Hematopoietic multipotent progenitor cell treated with erythropoietin and hydrocortisone succinate and interleukin-3 and kit ligand, for 8 days (in vitro differentiated cells): Measurements from ENCODE around the gene SFMBT2.

Source experiments
- DNase-seq: peaks from one replicate; pipeline ENCODE4 v3.0.0-alpha.2; 2015

The SFMBT2 gene

DNA sequence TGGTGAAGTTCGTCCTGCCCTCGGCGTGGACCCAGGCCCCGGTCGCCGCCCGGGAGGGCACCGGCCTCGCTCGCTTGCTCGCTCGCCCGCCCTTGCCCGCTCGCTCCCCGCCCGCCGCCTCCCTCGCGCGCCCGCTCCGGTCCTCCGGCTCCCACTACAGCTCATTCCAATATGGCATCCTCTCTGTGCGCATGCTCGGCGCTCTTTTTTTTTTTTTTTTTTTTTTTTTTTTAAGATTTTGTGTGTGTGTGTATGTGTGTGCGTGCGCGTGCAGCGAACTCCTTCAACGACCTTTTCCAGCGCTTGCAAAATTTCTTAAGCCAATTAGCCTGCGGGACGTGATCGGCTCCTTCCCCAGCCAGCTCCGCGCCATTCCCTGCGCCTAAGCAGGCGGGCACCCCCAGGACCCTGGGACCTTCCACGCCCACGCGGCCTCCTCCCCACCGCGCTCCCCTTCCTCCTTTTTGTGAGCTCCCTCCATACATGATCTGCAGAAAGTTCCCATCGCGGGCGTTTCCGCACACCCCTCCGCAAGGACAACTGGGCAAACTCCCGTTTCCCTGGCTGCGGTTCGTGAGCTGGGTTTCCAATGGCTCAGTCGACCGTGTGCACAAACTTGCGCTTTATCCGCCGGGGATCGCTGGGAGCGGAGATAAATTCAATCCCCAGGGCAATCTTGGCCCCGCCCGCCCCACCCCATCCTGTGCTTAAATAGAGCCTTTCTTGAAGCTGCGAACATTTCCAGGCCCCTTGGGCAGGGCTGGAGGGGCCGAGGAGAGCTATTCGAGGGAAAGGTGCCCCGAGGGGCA, at the start of gene SFMBT2:
Gene SFMBT2 (minus strand): TSS at position 173 of the 809 bp plus-strand sequence. CDS start 29,136 bp downstream, outside the sequence.
- peak; percentile 77 for DNase-seq

DNA sequence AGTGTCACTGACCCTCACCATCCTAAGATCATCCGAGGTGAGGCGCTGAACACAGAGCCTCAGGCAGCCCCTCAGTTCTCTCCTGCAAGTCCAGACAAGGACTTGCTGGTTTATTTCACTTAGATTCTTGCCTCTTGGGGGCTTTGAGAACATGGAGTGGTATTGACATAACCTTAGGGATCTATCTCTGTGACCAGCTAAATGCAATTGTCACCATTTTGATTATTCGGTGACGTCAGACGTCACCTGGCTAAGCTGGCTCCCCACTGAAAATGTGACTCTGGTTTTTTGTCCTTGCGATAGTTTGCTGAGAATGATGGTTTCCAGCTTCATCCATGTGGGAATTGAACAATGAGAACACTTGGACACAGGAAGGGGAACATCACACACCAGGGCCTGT, 49.2 kb upstream of the SFMBT2 start:
- DNase-seq: no peak

DNA sequence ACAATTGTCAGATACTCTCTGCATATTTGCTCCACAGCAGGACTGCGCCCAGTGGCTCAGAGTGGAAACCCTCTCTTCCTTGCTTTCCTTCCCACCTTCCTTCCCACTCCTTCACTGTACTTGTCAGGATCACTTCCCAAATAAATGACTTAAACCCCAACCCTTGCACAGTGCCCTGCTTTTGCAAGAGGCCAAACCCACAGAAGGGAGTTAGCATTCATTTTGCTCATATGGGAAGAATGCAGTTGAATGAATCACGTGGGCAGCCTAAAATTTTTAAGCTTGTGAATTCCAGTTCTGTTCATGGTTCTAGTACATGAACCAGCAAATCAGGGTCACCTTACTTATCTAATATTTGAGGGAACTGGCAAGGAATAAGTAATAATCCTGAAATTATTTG, 47.7 kb upstream of the SFMBT2 start:
- DNase-seq: no peak

DNA sequence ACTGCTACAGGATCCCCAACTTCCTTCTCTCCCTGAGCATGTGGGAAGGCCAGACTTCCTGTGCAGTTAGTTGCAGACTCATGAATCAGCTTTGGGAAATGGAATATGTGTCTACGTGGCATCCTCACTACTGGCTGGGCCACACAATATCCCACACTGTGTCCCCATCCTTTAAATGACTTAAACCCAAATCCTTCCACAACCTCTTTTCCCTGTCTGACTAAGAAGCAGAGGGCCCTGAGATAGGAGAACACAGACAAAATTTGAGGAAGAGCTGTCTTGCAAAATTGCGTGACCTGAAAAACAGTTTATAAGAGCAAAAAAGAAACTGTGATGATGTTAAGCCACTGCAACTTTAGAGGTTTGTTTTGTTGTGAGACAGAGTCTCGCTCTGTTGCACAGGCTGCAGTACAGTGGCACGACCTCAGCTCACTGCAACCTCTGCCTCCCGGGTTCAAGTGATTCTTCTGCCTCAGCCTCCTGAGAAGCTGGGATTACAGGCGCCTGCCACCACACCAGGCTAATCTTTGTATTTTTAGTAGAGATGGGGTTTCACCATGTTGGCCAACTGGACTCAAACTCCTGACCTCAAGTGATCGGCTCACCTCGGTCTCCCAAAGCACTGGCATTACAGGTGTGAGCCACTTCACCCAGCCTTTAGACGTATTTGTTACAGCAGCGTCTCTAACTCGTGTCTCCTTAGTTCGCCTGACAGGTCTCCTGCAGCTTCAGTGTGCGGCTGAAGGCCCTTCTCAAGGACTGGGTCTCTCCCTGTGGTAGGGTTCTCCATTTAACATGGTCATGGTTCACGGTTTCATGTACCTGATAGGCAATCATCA, 46.9 kb upstream of the SFMBT2 start:
- DNase-seq: no peak

DNA sequence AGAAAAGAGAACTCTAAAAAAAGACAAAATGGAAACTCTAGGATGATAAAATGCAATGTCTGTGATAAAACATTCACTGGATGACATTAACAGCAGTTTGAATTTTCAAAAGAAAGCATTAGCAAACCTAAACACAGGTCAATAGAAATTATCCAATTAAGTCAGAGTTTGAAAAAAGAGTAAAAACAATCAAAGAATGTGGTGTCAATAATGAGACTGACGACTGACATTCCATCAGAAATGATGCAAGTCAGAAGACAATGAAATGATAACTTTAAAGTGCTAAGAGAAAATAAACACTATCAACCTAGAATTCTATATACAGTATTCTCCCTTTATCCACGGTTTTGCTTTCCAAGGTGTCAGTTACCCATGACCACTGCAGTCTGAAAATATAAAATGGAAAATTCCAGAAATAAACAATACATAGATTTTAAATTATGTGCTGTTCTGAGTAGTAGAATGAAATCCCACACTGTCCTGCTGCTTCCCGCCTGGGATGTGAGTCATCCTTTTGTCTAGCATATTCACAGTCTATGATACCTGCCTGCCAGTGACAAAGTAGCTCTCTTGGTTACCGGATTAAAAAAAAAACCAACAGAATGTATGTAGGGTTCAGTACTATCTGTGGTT, 38.3 kb upstream of the SFMBT2 start:
- no peak for DNase-seq

DNA sequence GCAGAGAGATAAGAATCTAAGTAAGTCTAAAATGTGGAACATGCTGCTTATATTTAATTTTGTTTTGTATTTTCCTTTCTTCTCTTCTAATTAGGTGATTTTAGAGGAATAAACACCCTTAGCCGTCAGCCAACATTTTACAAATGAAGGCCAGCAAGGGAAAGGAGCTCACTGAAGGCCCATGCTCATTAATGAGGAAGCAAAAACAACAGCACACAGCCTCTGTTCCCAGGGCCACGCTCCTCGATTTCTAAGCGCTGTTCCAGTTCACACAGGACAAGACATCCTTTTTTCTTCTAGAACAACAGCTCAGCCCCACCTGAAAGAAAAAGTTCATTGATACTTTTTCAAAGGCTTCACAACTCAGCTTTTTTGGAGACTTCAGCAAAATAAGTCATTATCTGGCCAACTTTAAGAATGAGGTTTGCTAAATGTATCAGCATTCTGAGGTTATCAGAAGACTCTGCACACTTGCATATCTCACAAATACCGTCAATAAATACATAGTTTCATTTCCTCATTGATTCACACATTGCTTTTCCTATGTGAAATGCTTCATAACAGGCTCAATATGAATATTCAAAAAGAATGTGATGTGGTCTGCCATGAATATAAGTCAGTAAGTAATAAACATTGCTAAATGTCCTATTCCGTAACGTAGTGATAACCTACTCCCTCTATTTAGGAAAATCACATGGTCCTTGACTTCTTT, 34.8 kb upstream of the SFMBT2 start:
- DNase-seq: no peak

DNA sequence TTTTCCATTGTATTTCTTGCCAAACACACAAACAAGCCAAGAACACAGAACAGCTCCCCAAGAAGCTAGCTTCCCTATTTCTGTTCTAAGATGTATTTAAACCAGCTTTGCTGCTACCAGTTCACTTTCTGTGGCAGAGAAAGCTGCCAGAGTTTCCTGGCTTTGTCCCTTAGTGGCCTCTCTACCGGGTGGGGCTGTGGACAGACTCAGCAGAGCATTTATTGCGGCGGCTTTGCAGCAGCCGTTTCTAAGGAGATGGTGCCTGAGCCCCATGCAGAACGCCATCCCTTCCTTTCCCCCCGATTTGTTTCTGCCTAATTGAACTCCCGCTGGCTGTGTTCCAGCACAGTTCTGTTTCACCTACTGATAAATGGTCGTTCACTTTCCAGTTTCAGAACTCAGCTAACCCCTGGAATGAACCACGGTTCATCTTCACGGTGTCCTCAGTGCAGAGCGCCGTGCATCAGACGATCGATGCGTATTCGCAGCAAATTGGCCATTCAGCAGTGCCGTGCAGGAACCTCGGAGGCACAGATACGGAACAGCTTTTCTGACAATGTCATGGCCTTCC, 33.8 kb upstream of the SFMBT2 start:
- peak; percentile 2 for DNase-seq

DNA sequence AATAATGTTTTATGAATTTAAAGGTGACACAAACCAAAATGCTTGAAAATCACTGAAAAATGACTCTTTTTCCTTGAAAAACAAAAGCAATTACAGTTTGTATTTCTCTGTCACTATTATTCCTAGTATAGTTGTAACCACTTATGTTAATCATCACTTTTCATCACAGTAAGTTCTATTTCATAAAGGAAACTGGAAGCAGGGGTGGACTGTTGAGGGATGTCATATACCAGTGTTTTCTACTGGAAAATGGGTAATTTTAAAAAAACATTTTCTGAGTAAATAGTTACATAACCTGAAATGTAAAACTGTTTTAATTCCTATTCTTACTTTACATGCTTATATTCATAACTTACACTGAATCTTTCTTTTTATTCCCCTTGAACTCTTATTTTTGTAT, 32.2 kb upstream of the SFMBT2 start:
- DNase-seq: no peak

DNA sequence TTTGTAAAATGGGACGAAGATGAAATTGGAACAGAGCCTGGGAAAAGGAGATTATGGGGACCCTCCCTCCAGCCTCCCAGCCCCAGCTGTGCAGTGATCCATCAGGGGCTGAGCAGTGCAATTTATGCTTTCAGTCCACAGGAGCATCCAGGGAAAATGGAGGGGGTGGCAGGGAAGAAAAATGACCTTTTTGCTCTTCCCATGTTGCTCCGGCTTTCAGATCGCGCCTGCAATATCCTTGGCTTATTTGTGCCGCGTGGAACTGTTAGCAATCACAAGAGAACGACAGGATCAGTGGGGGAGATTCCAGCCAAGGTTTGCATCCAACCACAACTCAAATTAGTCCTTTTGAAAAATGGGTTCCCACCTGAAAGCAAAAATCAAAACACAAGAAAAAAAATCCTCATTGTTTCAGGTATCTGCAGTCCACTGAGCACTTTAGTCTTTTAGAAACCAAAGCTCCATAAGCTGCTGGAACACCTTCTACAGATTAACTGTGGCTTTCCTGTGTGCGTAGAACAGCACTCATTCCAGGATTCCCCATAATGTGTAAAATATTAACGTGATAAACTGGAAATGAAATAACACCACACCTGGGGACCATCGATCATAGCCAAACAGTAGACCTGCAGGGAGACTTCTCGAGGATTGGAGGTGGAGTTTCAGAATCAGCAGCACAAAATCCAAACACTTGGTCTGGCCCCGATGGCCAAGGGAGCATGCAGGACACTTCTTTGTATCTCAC, 30.7 kb upstream of the SFMBT2 start:
- no peak for DNase-seq

DNA sequence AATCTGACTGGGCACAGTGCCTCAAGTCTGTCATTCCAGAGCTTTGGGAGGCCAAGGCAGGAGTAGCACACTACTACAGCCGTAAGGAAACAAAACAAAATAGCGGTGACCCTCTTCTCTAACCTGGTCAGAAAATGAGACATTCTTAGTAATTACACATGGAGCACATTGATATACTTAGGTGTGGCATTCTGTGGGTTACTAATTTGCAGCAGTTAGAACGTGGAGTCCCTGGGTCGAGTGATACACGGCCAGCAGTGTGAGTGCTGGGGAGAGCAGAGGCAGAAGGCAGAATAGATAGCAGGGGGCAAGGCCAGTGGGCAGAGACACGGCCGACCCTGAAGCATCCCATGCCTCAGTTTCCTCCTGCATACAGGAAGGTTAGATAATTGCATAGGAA, 28.9 kb upstream of the SFMBT2 start:
- DNase-seq: peak; percentile 72

DNA sequence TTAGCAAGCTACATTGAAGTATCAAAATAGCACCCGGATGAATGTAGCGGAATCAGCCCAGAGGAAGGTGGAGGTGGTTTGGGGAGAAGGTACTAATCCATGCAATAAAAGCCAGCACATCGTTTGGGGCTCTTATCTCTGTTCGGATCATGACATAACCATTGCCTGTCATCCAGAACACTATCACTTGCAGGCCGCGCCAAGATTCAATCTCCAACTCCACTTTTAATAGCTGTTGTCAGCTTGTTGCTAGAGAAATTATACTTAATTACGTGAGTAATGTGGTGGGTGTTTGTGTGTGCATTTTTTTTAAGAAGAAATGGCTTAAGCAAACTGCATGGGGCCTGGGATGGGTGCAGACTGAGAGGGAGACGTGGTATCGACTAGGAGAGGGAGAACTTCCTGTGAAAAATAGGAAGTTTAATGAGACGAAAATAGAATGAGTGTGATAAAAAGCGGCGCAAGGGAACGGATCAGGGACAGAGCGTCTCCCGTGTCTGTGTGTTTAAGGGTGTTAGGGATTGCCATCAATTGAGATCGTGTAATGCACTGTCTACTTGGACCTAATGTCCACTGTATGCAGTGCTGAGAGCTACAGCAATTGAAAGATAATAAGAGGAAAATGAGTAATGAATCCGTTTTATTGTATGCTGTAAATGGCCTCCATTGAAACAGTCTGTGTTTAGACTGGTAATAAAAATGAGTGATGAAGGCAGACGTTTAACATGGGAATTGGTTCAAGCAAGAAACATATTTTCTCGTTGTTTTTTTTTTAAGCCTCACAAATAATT, 27.6 kb upstream of the SFMBT2 start:
- no peak for DNase-seq

DNA sequence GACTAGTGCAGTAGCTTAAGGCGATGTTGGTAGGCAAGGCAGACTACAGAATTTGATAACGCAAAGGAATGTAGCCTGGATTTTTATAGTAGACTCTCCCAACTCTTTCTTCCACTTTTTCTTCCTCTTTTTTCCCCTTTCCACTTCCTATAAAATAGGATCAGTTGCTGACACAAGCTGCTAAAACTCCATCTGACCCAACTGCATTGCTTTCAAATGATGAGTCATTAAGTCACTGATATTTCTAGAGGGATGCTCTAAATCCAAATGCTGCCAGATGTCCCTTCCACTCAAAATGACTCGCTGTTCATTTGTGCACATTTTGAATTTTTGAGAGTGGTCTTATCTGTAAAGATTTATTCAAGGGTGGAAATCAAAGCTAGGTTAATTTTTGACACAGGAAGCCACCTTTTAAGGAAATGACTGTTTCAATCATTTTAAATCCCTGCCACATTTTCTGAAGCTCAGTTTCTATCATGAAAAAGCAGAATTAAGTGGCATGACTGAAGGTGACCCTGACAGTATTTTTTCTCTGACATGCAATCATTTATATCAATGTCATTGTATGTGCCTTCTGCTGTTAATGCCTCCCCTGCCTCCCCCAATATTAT, 25.8 kb upstream of the SFMBT2 start:
- no peak for DNase-seq

DNA sequence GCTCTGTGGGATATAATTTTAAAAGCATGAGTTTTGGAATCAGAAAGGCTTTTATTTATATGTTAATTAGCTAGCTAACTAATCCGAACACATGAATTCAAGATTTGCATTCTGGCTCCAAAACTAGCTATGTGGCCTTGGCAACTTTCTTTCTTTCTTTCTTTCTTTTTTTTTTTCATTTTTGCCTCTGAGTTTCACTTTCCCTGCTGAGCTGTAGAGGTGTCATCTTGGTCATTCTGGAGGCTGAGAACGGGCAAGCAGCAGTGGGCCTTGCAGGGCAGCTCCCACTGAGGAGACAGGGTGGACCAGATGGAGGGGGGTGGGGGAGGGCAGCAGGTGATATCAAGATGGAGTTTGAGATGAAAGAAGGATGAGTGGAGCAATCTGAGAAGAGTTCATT, 24.8 kb upstream of the SFMBT2 start:
- DNase-seq: no peak

DNA sequence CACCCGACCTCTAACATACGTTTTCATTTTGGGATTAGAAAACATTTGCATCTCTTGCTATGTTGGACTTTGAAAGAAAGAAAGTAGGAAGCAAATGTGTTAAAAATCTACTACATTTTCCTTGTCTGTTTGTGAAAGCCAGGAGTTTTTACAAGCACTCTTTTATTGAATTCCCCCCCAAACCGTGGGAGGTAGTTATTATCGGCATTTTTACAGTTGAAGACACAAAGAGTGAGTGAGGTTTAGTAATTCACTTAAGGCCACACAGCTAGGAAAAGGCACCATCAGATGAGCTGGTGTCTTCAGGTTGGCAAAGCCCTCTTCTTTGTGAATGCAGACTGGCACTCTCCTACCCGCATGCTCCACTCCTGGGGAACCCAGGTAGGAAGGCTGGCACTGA, 23.5 kb upstream of the SFMBT2 start:
- no peak for DNase-seq

DNA sequence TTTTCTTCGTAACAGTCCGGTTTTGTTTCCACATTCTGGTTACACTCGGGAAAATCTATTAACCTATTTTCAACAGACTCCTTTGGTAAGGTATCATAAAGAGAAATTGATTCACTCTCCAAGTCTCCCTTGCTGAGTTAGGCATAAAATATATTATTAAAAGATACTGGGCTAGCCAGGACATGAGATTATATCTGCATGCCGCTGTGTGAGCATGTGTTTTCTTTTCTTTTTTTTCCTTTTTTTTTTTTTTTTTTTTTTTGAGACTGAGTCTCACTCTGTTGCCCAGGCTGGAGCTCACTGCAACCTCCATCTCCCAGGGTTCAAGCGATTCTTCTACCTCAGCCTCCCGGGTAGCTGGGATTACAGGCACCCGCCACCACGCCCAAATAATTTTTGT, 23.0 kb upstream of the SFMBT2 start:
- DNase-seq: no peak

DNA sequence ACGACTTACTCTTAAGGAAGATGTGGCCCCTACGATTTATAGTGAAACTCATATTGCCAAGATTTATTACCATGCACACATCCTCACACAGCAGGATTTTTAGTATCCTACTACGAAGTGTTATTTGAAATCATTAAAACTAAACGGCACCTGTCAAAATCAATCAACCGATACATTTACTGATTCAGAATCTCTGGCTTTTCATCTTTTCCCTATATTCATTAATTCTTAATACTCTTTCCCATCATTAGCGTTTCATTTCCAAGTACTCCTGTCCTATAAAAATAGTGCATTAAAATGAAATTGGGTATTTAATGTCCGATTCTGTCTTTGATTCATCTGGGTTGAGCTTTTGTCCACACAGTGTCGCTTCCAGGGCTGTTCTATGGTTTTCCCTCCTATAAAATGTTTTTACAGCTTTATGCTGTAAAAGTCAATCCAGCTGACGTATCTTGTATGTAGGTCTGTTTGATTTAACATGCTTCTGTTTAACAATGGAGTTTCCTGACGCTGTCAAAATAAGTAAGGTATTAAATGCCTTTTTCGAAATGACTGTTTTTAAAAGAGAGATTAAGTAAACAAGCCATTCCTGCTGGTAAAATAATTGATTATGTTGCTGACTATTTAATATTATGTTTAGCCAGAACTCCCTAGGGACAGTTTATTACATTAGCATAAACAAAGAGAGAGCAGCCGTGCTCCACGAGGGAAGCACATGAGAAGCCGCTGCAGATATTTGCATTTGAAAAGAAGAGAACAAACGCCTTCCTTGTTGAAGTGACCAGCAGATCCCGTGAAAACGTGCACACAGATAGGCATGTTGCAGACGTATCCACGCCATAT, 22.3 kb upstream of the SFMBT2 start:
- DNase-seq: no peak

DNA sequence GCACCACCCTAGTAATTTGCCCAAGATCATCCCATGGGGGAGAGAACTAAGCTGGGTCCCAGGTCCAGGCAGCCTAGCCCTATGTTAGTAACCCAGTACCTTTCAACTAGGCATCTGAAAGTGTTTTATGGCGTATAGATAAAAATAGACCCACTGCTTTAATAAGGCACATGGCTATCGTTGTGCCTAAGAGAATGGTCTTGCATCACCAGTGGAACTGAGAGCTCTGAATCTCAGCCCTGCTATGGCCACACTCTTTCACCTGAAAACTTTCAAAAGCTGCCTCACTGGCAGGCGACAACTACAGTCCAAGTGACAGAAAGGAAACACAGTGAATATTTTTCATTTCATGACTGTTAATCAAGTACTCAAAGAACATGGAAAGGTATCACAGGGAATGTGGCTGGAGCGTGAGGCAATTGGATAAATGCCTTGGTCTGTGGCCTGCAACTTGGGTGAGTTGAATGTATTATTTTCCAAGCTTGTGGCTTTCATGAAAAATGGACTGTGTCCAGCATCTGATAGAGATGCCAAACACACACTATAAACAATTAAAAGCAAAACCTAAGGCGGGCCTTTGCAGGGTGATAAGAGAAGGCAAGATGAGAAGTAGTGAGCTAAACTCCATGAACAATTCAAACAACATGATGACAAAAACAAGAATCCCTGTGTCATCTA, 18.0 kb upstream of the SFMBT2 start:
- no peak for DNase-seq

DNA sequence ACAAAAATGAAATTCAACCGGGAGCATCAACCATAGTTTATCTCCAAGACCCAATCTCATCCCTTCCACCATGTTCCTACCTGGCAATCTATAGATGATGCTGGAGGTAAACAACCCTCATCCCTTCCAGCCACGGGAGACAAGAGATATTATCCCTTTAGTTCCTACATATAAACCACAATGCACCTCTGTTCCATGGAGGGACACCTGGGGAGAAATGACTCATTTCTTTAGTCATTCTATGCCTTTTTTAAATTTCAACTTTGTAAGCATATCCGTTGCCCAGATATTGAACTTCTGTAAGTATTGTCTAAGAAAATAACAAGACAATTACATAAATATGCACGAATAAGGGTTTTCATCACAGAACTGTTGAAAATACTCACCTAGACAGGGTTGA, 15.5 kb upstream of the SFMBT2 start:
- no peak for DNase-seq

DNA sequence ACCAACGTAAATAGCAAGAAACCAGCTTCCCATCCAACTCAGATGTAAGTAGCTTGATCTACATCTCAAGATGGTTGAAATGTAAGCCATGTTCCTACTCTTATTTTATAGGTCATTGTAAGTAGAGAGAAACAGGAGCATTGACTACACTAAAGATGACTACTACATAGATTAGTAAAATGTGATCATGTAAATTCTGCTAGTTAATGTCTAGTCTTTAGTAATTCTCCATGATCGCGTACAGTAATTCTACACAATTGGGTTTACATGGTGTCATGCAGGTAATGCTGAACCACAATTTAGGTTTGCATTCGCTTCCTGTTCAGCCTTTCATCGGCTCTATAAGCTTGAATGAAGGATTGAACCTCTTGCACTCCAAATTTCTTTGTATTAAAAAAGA, 14.9 kb upstream of the SFMBT2 start:
- no peak for DNase-seq
